Sigmoid colon (tissue), 3 donors: ENCODE measurements around the gene SIK2.

Source experiments
- POLR2A ChIP-seq, 2 donors: fragments of 450-650 bp; IDR thresholded peaks; one replicate each; pipeline ENCODE4 v1.6.1; 2016; ENCODE audit warnings: antibody characterized with exemption in 2 of 2, mild to moderate bottlenecking in 2 of 2, moderate library complexity in 2 of 2
- TF ChIP-seq, protein P1 (sequence below), 4 experiments: fragments of 450-650 bp in 3 of 4; fragments of 200-600 bp in 1 of 4; IDR thresholded peaks; one replicate each; pipeline ENCODE4 v1.5.1; 2016 to 2019; ENCODE audit warnings: antibody characterized with exemption in 4 of 4, mild to moderate bottlenecking in 3 of 4, moderate library complexity in 2 of 4

DNA sequence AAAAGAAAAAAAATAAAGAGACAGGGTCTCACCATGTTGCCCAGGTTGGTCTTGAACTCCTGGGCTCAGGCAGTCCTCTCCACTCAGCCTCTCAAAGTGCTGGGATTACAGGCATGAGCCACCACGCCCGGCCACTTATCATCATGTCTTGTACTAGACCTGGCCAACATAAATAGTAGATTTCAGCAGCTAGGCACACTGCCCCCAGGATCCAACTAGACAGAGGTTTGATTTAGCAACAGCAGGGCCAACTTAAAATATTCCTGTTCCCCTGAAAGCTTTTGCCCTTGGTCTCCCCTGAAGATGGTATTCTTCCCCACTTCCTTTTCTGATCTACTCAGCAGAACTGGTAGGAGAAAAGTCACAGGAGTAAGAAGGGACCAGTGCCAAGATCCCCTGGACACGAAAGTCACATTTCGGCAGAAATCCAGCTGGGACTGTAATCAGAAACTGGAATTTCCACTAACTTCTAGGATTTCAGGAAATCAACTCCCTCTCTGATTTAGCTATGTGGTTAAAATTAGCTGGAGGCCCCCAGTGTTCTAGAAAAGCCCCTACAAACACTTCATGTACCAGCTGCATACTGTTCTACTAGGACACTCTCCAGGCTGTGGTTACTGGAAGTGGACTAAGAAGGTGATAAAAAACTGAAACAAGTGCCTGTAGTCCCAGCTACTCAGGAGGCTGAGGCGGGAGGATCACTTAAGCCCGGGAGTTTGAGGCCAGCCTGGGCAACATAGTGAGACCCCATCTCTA lies 172.9 kb downstream of the SIK2 start:
- TF ChIP-seq, protein P1, sequence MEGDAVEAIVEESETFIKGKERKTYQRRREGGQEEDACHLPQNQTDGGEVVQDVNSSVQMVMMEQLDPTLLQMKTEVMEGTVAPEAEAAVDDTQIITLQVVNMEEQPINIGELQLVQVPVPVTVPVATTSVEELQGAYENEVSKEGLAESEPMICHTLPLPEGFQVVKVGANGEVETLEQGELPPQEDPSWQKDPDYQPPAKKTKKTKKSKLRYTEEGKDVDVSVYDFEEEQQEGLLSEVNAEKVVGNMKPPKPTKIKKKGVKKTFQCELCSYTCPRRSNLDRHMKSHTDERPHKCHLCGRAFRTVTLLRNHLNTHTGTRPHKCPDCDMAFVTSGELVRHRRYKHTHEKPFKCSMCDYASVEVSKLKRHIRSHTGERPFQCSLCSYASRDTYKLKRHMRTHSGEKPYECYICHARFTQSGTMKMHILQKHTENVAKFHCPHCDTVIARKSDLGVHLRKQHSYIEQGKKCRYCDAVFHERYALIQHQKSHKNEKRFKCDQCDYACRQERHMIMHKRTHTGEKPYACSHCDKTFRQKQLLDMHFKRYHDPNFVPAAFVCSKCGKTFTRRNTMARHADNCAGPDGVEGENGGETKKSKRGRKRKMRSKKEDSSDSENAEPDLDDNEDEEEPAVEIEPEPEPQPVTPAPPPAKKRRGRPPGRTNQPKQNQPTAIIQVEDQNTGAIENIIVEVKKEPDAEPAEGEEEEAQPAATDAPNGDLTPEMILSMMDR (IDR thresholded peaks at IDR 0.05), result no peak
- no peak for TF ChIP-seq POLR2A (IDR thresholded peaks at IDR 0.05)
